GM15510 (cell line): ENCODE measurements around the gene AAK1.
A peak's percentile ranks its signal among the peaks of the same experiment; 100 is the strongest.

Experiments
- POLR2A ChIP-seq: IDR thresholded peaks from 3 replicates; pipeline ENCODE4 v1.6.1; 2011; ENCODE audit warnings: borderline replicate concordance; ENCODE audit not compliant: insufficient read length; ENCODE audit errors: extremely low read depth

AAK1 gene

GRCh38 chr2:69459936-69460335 is 183.6 kb downstream of the AAK1 start:
- no peak for TF ChIP-seq POLR2A

- no peak for TF ChIP-seq POLR2A
Observed at GRCh38 chr2:69456950-69457445, 186.5 kb downstream of the AAK1 start.

- TF ChIP-seq POLR2A = no peak
Observed at GRCh38 chr2:69456154-69456553, 187.4 kb downstream of the AAK1 start.

GRCh38 chr2:69454976-69455375 is 188.6 kb downstream of the AAK1 start:
- no peak for TF ChIP-seq POLR2A

GRCh38 chr2:69453475-69454129 is 189.9 kb downstream of the AAK1 start:
- TF ChIP-seq POLR2A = no peak

- TF ChIP-seq POLR2A = no peak
Observed at GRCh38 chr2:69452687-69453086, 190.9 kb downstream of the AAK1 start.

GRCh38 chr2:69450735-69451416 is 192.7 kb downstream of the AAK1 start:
- no peak for TF ChIP-seq POLR2A

GRCh38 chr2:69449906-69450305 is 193.6 kb downstream of the AAK1 start:
- no peak for TF ChIP-seq POLR2A

- TF ChIP-seq POLR2A = no peak
Observed at GRCh38 chr2:69438580-69438979, 205.0 kb downstream of the AAK1 start.

GRCh38 chr2:69437751-69438154 is 205.8 kb downstream of the AAK1 start:
- TF ChIP-seq POLR2A = no peak

GRCh38 chr2:69436938-69437750 is 206.4 kb downstream of the AAK1 start, which contains the start of gene NFU1:
Gene NFU1 (minus strand): TSS chr2:69437435. CDS start chr2:69437422, 13 bp downstream.
- TF ChIP-seq POLR2A = peak; percentile 95

GRCh38 chr2:69436596-69436937 is 207.0 kb downstream of the AAK1 start:
- no peak for TF ChIP-seq POLR2A

- TF ChIP-seq POLR2A = no peak
Observed at GRCh38 chr2:69434753-69435152, 208.8 kb downstream of the AAK1 start.

GRCh38 chr2:69429491-69430183 is 213.9 kb downstream of the AAK1 start:
- no peak for TF ChIP-seq POLR2A

- no peak for TF ChIP-seq POLR2A
Observed at GRCh38 chr2:69428981-69429380, 214.6 kb downstream of the AAK1 start.
